MM.1S (cell line): ENCODE results near the gene C6.

Experiments used
- CTCF ChIP-seq: fragments of 300-600 bp; sonication (generic); IDR thresholded peaks from 2 replicates; pipeline ENCODE4 v1.5.1; 2016; ENCODE audit warnings: antibody characterized with exemption, low read length, mixed read lengths
- EZH2 ChIP-seq: fragments of 300-600 bp; sonication (generic); optimal IDR thresholded peaks from 2 replicates; pipeline ENCODE3; 2017; ENCODE audit warnings: low read depth, mild to moderate bottlenecking, antibody characterized with exemption, low read length, mixed read lengths
- EZH2phosphoT487 ChIP-seq: fragments of 300-600 bp; sonication (generic); IDR thresholded peaks from 2 replicates; pipeline ENCODE4 v1.6.1; 2018; ENCODE audit warnings: antibody characterized with exemption, low read length

- TF ChIP-seq CTCF, result no peak
- no peak for TF ChIP-seq EZH2
- TF ChIP-seq EZH2phosphoT487, result no peak
Observed at GRCh38 chr5:41156739-41157138, 56.6 kb downstream of the C6 start.
